Endothelial cell (in vitro differentiated cells): Measurements from ENCODE around the gene PLAGL2. TPM values are rescaled to one million over a fixed set of nuclear protein-coding genes. Genes with fewer than 3 reads are reported as not detected.
"Not testable (repeated sequence)": the region's sequence is repeated elsewhere in the genome, so short reads cannot be mapped to it uniquely, and the experiment has no call there.

ENCODE experiments used
- DNase-seq: peaks from one replicate; pipeline ENCODE4 v3.0.0; 2021; ENCODE audit warnings: low spot score
- H3K27ac Mint-ChIP-seq: one replicate; pipeline ENCODE4 v1.8.0; 2021; ENCODE audit warnings: mixed read lengths, inconsistent platforms; ENCODE audit not compliant: unreplicated experiment
- H3K27me3 Mint-ChIP-seq: one replicate; pipeline ENCODE4 v1.8.0; 2021; ENCODE audit warnings: mild to moderate bottlenecking, moderate library complexity, mixed read lengths, inconsistent platforms; ENCODE audit not compliant: unreplicated experiment
- H3K36me3 Mint-ChIP-seq: one replicate; pipeline ENCODE4 v1.8.0; 2021; ENCODE audit warnings: mild to moderate bottlenecking, low read depth, mixed read lengths, inconsistent platforms; ENCODE audit not compliant: unreplicated experiment
- H3K4me1 Mint-ChIP-seq: one replicate; pipeline ENCODE4 v1.8.0; 2021; ENCODE audit warnings: mild to moderate bottlenecking, mixed read lengths, inconsistent platforms; ENCODE audit not compliant: unreplicated experiment
- H3K4me3 Mint-ChIP-seq: one replicate; pipeline ENCODE4 v1.8.0; 2021; ENCODE audit warnings: mild to moderate bottlenecking, mixed read lengths, inconsistent platforms; ENCODE audit not compliant: unreplicated experiment
- H3K9me3 Mint-ChIP-seq: one replicate; pipeline ENCODE4 v1.8.0; 2021; ENCODE audit warnings: mixed read lengths, inconsistent platforms; ENCODE audit not compliant: unreplicated experiment
- total RNA-seq: library from RNA; stranded (reverse); fragmentation: NEBNext Ultra II Directional; extraction: Animal tissue kit (Norgen Biotek cat#: 25700); gene quantifications from one replicate; pipeline ENCODE4 v1.2.1, GENCODE V29; 2021; ENCODE audit not compliant: unreplicated experiment
- TF ChIP-seq, protein P1 (sequence below): fragments of 200-600 bp; sonication (generic); IDR thresholded peaks from one replicate; pipeline ENCODE4 v1.5.0; 2021; ENCODE audit warnings: antibody characterized with exemption; ENCODE audit not compliant: unreplicated experiment

PLAGL2 gene
- total RNA-seq, 1 donor from 2014 or later, result 23.7 TPM

DNA sequence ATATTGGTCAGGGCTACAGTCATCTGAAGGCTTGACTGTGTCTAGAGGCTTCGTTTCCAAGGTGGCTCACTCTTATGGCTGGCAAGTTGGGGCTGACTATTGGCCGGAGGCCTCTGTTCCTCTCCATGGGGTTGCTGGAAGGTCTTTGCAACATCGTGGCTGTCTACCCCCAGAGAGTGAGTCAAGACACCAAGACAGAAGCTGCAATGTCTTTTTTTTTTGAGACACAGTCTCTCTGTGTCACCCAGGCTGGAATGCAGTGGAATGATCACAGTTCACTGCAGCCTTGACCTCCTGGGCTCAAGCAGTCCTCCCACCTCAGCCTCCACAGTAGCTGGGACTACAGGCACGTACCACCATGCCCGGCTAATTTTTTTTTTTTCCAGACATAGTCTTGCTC lies 40.5 kb upstream of the PLAGL2 start:
- no peak overlapping the region for H3K27ac Mint-ChIP-seq
- DNase-seq, result no peak
- no peaks in the 10 kb centered on the region for H3K9me3 Mint-ChIP-seq
- no peaks in the 10 kb centered on the region for H3K27me3 Mint-ChIP-seq
- H3K4me1 Mint-ChIP-seq, result no peaks in the 10 kb centered on the region
- TF ChIP-seq, protein P1, sequence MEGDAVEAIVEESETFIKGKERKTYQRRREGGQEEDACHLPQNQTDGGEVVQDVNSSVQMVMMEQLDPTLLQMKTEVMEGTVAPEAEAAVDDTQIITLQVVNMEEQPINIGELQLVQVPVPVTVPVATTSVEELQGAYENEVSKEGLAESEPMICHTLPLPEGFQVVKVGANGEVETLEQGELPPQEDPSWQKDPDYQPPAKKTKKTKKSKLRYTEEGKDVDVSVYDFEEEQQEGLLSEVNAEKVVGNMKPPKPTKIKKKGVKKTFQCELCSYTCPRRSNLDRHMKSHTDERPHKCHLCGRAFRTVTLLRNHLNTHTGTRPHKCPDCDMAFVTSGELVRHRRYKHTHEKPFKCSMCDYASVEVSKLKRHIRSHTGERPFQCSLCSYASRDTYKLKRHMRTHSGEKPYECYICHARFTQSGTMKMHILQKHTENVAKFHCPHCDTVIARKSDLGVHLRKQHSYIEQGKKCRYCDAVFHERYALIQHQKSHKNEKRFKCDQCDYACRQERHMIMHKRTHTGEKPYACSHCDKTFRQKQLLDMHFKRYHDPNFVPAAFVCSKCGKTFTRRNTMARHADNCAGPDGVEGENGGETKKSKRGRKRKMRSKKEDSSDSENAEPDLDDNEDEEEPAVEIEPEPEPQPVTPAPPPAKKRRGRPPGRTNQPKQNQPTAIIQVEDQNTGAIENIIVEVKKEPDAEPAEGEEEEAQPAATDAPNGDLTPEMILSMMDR, result no peak
- H3K36me3 Mint-ChIP-seq, result peaks cover 4% of the 10 kb centered on the region
- no peak overlapping the region for H3K4me3 Mint-ChIP-seq

GRCh38 chr20:32246208-32246607 lies 38.7 kb upstream of the PLAGL2 start:
- not testable (repeated sequence) for H3K4me1 Mint-ChIP-seq

GRCh38 chr20:32244959-32245358 lies 37.4 kb upstream of the PLAGL2 start:
- Mint-ChIP-seq H3K4me1 (no peaks in the 10 kb centered on the region), H3K4me3 (no peak overlapping the region), H3K9me3 (no peaks in the 10 kb centered on the region), H3K27ac (no peak overlapping the region), H3K27me3 (no peaks in the 10 kb centered on the region), H3K36me3 (no peaks in the 10 kb centered on the region)
- DNase-seq, result no peak
- TF ChIP-seq, protein P1, result no peak

More at GRCh38 chr20:32246208-32246607, 38.7 kb upstream of the PLAGL2 start:
- not testable (repeated sequence) for H3K27ac Mint-ChIP-seq, H3K27me3 Mint-ChIP-seq, H3K9me3 Mint-ChIP-seq, H3K36me3 Mint-ChIP-seq, DNase-seq, H3K4me3 Mint-ChIP-seq

- no peaks in the 10 kb centered on the region for H3K4me1 Mint-ChIP-seq
- no peaks in the 10 kb centered on the region for H3K9me3 Mint-ChIP-seq
- no peaks in the 10 kb centered on the region for H3K27me3 Mint-ChIP-seq
- H3K36me3 Mint-ChIP-seq, result no peaks in the 10 kb centered on the region
- no peak overlapping the region for H3K4me3 Mint-ChIP-seq
- no peak overlapping the region for H3K27ac Mint-ChIP-seq
- TF ChIP-seq, protein P1, result no peak
- DNase-seq, result no peak
Observed at GRCh38 chr20:32244150-32244823, 36.7 kb upstream of the PLAGL2 start.

GRCh38 chr20:32241807-32242206 lies 34.3 kb upstream of the PLAGL2 start:
- no peak for DNase-seq
- Mint-ChIP-seq H3K4me3 (no peak overlapping the region), H3K9me3 (no peaks in the 10 kb centered on the region), H3K27ac (no peak overlapping the region), H3K36me3 (peaks cover 4% of the 10 kb centered on the region), H3K4me1 (peaks cover 4% of the 10 kb centered on the region), H3K27me3 (no peaks in the 10 kb centered on the region)
- TF ChIP-seq, protein P1, result no peak
